HG03045 (cell line): ENCODE data around the gene PRRG2.

ENCODE experiments used
- ATAC-seq: cut with Tn5 transposase; IDR thresholded peaks from one replicate; pipeline ENCODE4 v1.9.1; 2021; ENCODE audit warnings: mild to moderate bottlenecking, moderate library complexity; ENCODE audit not compliant: unreplicated experiment

PRRG2 gene

GRCh38 chr19:49585023-49585422 is 3.9 kb downstream of the PRRG2 start:
- no peak for ATAC-seq

GRCh38 chr19:49587227-49587626 is 6.1 kb downstream of the PRRG2 start:
- no peak for ATAC-seq

DNA sequence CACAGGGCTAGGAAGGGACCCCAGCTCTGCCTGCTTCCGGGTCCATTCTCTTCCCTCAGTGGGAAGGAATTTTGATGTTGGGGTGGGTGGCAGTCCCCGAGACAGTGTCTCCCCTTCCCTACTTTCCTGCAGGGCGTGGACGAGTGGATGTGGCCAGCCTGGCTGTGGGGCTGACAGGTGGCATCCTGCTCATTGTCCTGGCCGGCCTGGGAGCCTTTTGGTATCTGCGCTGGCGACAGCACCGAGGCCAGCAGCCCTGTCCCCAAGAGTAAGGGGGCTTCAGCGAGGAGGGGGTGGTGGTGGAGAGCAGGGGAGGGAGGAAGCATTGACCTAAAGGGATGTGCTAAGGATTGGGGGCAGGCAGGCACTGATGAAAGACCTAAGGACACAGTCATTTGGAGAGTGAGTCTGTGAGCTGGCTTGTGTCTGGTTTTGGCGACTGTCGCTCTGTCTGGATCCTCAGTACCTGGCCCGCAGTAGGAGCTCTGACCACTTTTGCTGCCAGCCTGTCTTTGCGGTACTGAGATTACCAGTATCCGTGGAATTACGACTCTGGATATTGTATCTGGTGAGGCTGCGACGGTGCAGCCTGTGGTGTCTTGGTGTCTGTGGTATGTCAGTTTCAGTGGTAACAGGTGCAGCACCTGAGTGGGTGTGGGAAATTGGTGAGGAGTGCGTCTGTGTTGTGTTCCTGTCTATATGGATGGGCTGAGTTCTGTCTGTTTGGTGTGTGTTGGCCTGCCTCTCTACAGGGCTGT is 7.4 kb downstream of the PRRG2 start:
- ATAC-seq, result no peak

GRCh38 chr19:49589502-49589905 is 8.4 kb downstream of the PRRG2 start:
- ATAC-seq, result no peak

DNA sequence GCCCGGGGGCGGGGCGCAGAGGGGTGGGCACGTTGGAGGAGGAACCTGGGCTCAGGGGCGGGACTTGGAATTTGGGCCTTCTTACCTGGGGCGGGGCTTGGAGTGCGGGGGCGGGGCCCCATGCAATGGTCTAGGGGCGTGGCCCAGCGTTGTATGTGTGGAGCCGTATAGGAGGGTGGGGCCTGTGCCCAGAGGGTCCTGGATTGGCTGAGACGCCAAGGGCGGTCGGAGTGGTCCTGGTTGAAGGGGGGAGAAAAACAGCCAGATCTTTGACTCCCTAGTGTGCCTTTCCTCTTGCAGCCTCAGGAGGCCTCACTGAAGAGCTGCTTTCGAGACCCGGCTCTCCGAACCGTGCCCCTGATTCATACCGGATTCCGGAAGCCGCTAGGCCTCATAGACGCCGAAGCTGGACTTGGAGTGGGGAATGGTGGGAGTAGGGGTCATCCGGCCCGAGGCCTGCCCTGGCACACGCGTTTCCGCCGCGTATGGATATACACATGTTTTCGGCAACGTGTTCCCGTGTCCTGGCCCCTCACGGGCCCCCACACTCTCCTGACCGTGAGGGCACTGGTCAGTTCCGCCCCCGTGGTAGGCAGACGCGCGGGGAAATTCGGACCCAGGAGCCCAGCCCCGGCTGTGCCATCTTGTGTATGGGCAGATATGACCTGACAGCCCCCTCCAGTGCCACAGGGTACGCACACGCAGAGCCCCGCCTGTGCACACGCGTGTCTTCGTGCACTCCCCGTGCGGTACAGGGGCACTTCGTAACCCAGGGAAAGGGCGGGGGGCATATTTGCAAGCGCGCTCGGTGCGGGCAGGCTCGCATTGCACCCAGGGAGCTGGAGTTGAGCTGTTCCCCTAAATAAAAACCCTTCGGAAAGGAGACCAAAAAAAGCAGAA is 9.2 kb downstream of the PRRG2 start:
- peak; percentile 61 for ATAC-seq

- no peak for ATAC-seq
Observed at GRCh38 chr19:49590971-49591730, 10.0 kb downstream of the PRRG2 start, which contains the start of gene PRR12. Gene PRR12, plus strand, starts transcription at chr19:49591182. Its CDS starts 473 bp downstream, at chr19:49591655.

DNA sequence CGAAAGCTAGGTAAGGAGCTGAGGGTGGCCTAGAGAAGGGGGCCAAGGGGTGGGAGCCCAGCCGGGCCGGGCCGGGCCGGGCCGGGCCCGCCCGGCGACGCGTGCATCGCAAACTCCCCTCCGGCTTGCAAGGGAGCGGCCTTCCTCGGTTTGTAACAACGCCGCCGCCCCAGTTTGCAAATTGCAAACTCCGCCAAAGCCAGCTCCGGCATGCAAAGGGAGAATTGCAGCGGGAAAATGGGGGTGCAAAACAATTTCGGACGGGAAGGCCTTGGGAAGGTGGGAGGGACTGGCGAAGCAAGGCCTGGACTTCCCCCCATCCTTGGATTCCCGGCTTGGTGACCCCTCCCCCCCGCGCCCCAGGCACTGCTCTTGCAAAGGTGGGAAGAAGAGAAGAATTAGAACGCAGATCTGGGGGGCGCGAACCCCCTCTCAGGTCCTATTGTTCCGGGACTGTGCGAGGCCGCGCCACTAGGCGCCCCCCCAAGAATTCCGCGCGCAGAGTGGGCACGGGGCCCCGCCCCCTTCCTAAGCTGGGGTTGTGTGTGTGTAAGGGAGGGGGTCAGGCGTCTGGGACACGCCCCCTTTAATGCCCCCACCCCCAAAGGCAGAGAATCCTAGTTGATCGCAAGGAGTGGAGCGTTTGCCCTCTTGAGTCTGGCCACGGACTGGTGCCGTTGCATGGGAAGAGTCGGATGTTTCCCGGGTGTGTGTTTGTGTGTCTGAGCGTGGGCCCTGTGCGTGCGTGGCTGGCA is 10.8 kb downstream of the PRRG2 start:
- no peak for ATAC-seq

GRCh38 chr19:49592486-49593232 is 11.5 kb downstream of the PRRG2 start:
- ATAC-seq, result no peak

- ATAC-seq, result peak; percentile 49
Observed at GRCh38 chr19:49593233-49594113, 12.4 kb downstream of the PRRG2 start.

DNA sequence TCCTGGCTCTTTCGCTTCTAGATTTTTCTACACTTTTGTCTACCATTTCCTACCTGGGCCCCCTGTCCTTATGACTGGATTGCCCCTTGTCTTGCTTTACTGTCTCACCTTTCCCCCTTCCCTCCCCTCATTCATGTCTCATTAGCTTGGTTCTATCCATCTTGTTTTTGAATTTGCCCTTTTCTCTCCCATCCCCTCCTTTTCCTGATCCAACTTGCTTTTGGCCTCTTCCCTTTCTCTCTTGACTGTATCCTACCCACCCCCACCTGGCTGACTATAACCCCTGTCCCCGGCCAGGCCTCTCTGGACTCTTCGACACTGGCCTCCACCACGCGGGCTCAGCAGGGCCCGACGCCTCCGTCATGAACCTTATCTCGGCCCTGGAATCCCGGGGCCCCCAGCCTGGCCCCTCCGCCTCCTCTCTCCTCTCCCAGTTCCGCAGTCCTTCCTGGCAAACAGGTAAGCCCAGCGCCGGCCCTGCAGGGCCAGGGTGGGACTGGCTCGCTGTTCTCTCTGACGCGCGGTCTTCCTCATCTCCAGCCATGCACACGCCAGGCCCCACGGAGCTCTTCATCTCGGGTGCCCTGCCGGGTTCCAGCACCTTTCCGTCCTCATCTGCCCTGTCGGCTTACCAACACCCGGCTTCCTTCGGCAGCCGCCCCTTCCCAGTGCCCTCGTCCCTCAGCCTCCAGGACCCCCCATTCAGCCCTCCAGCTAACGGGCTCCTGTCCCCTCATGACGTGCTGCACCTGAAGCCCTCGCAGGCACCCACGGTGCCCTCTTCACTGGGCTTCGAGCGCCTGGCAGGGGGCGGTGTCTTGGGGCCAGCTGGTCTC is 13.3 kb downstream of the PRRG2 start:
- ATAC-seq, result no peak

GRCh38 chr19:49594993-49595818 is 14.1 kb downstream of the PRRG2 start:
- no peak for ATAC-seq

DNA sequence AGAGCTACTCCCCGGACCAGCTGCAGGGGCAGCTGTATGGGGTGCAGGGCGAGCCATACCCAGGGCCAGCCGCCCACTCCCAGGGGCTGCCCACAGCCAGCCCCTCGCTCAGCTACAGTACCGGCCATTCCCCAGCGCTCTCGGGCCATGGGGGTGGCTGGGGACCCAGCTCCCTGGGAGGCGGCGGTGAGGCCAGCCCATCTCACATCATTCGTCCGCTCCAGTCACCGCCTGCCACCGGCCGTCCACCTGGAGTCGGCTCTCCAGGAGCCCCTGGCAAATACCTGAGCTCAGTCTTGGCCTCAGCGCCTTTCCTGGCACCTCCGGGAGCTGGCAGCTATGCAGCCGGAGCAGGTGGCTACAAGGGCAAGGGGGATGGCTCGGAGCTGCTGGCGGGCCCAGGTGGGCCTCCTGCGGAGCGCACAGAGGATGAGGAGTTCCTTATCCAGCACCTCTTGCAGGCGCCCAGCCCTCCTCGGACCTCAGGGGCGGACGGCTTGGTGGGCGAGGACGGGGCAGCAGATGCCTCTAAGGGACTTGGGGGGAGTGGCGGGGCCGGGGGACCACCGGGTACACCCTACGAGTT is 14.8 kb downstream of the PRRG2 start:
- ATAC-seq, result no peak

DNA sequence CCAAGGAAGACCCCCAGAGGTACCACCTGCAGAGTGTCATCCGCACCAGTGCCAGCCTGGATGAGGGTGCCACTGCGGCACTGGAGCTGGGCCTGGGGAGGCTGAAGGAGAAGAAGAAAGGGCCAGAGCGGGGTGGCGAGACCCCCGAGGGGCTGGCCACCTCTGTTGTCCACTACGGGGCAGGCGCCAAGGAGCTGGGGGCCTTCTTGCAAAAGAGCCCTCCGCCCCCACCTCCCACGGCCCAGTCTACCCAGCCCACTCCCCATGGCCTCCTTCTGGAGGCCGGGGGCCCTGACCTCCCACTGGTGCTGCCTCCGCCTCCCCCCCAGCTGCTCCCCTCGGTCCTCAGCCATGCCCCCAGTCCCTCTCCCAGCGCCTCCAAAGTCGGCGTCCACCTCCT is 15.3 kb downstream of the PRRG2 start:
- no peak for ATAC-seq

DNA sequence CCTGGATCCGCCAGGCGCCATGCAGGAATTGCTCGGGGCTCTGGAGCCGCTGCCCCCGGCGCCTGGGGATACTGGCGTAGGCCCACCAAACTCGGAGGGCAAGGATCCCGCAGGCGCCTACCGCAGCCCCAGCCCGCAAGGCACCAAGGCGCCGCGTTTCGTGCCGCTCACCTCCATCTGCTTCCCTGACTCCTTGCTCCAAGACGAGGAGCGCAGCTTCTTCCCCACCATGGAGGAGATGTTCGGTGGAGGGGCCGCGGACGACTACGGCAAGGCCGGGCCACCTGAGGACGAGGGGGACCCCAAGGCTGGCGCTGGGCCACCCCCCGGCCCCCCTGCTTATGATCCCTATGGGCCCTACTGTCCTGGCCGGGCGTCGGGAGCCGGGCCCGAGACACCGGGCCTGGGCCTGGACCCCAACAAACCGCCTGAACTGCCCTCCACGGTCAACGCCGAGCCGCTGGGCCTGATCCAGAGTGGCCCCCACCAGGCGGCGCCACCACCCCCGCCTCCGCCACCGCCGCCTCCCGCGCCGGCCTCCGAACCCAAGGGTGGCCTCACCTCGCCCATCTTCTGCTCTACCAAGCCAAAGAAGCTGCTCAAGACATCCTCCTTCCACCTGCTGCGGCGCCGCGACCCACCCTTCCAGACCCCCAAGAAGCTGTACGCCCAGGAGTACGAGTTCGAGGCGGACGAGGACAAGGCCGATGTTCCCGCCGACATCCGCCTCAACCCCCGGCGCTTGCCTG is 16.0 kb downstream of the PRRG2 start:
- ATAC-seq, result no peak

- ATAC-seq, result no peak
Observed at GRCh38 chr19:49597703-49597974, 16.5 kb downstream of the PRRG2 start.
